HG02981 (cell line): ENCODE measurements around the gene PSPH.

Source experiments
- ATAC-seq: cut with Tn5 transposase; IDR thresholded peaks from one replicate; pipeline ENCODE4 v1.9.1; 2021; ENCODE audit warnings: mild to moderate bottlenecking, moderate library complexity; ENCODE audit not compliant: unreplicated experiment

PSPH gene

DNA sequence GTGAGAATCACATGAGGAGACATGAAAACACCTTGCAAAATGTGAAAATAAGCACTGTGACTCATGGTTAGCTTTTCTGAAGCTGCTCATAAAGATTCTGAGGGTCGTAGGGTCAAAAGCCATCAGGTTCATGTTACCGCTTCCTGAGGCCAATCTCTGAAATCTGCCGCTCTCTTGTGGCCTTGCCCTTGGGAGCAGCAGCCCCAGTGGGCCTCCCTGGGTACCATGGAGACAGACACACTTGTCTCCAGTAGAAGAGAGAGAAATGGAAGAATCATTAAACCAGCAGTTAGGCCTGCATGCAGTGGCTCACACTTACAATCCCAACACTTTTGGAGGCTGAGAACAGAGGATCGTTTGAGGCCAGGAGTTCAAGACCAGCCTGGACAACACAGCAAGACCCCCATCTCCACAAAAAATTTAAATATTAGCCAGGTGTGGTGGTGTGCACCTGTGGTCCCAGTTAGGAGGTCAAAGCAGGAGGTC is 44.0 kb downstream of the PSPH start:
- no peak for ATAC-seq

DNA sequence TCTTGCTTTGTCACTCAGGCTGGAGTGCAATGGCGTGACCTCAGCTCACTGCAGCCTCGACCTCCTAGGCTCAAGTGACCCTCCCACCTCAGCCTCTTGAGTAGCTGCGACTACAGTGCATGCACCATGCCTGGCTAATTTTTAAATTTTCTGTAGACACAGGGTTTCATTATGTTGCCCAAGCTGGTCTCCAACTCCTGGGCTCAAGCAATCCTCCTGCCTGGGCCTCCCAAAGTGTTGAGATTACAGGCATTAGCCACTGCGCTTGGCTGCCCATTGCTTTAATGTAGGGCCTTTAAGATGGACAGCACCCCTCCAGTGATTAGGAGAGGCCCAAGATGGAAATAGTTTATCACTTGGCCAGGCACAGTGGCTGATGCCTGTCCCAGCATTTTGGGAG is 47.5 kb downstream of the PSPH start:
- ATAC-seq, result no peak

- ATAC-seq, result no peak
Measured at GRCh38 chr7:55996856-55997500, 54.3 kb downstream of the PSPH start.

DNA sequence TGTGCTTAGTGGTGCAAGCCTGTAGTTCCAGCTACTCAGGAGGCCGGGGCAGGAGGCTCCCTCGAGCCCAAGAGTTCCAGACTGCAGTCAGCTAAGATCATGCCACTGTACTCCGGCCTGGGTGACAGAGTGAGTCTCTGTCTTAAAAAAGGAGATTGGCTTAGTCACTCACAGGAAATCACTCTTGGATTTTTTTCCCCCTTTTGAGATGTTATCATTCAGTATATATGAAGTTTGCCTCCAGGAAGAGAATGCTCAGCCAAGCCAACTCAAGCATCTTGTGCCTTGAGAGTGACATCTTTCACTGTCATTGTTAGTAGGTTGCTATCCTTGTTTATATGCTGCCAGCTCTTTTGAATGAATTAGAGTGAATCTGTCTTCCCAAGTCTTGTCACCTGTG is 58.9 kb downstream of the PSPH start:
- ATAC-seq, result no peak

DNA sequence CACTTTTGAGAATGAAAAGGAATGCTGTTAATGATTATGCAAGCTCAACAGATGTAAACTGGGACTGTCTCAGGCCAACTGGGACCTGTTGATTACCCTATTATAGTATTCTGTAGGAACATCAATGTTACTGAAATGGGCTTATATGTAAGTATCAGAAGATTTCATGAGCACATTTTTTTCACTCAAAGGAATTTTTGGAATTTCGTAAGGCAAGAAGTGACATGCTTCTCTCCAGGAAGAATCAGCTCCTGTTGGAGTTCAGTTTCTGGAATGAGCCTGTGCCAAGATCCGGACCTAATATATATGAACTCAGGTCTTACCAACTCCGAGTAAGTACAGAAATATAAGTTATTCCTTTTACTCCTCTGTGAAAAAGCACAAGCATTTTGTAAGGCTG is 67.7 kb downstream of the PSPH start:
- ATAC-seq, result no peak

- ATAC-seq, result no peak
Measured at GRCh38 chr7:55980266-55980665, 71.0 kb downstream of the PSPH start.

DNA sequence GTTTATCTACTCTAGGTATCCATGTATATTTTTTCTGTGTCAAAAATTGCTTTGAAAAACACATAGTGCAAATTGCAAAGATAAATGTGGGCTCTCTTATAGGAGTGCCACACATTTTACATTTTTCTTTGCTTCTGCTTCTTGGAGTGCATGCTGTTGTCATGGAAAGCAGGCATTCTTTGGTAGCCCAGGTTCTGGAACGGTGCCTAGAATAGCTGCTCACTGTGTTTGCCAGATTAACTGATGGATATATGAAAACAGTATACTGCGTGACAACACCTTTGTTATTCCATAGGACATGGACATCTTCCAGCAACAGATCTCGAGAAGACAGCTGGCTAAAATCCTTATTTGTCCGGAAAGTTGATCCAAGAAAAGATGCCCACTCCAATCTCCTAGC is 73.4 kb downstream of the PSPH start:
- ATAC-seq, result no peak

- ATAC-seq, result no peak
Measured at GRCh38 chr7:55975988-55976633, 75.1 kb downstream of the PSPH start.

GRCh38 chr7:55973747-55974250 is 77.4 kb downstream of the PSPH start:
- no peak for ATAC-seq

- ATAC-seq, result no peak
Measured at GRCh38 chr7:55970978-55971377, 80.3 kb downstream of the PSPH start.

- ATAC-seq, result no peak
Measured at GRCh38 chr7:55970561-55970960, 80.7 kb downstream of the PSPH start.

DNA sequence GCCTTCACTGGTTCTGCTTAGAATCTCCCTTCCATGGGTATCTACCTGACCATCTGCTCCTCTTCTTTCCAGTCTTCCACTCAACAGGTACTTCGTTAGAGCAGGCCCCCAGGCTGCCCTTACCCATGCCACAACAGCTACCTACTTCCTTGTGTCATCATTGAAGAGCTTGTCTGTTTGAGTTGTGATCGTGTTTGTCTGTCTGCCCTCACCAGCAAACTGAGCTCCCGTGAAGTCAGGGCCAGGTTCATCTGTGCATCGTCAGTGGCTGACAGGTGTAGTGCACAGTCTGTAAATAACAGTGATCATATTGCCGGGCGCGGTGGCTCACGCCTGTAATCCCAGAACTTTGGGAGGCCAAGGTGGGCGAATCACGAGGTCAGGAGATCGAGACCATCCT is 81.9 kb downstream of the PSPH start:
- no peak for ATAC-seq

DNA sequence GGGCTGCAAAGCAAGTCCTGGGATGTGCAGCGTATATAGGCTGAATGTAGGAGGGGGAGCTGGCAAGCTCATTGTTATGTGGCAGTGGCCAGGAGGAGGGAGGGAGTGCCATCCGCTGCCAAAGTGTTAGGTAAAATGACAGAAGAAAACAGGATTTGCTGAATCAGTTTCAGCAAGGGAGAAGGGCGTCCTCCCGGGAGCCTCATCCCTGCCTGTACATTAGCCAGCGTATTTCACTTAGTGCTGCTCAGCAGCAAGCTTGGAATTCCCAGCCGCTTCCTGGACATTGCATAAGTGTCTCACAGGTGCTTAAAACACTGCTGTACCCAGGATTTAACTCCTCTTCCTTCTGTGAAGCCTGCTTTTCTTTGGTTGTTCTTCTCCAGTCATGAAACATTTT is 84.4 kb downstream of the PSPH start:
- ATAC-seq, result no peak

DNA sequence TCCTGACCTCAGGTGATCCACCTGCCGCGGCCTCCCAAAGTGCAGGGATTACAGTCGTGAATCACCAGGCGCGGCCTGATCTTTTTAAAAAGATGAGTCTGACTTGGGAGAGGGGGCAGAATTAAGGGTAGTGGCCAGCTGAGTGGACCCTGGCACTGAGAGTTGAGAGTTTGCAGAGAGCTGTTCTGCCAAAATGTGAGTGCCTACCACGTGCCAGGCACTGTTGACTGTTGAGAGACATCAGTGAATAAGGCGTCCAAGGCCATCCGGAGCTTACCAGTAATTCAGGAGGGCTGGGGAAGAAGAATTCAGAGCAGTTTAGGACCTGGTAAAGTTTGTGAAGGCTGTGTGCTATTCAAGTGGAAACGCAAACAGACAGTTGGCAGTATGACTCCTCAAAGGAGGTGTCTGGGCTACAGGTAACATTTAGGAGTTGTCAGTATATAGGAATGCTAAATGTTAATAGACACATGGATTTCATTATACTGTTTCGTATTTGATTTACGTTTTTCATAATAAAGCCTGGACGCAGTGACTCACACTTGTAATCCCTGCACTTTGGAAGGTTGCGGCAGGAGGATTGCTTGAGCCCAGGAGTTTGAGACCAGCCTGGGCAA is 85.3 kb downstream of the PSPH start:
- ATAC-seq, result no peak

GRCh38 chr7:55965100-55965470 is 86.2 kb downstream of the PSPH start:
- no peak for ATAC-seq

DNA sequence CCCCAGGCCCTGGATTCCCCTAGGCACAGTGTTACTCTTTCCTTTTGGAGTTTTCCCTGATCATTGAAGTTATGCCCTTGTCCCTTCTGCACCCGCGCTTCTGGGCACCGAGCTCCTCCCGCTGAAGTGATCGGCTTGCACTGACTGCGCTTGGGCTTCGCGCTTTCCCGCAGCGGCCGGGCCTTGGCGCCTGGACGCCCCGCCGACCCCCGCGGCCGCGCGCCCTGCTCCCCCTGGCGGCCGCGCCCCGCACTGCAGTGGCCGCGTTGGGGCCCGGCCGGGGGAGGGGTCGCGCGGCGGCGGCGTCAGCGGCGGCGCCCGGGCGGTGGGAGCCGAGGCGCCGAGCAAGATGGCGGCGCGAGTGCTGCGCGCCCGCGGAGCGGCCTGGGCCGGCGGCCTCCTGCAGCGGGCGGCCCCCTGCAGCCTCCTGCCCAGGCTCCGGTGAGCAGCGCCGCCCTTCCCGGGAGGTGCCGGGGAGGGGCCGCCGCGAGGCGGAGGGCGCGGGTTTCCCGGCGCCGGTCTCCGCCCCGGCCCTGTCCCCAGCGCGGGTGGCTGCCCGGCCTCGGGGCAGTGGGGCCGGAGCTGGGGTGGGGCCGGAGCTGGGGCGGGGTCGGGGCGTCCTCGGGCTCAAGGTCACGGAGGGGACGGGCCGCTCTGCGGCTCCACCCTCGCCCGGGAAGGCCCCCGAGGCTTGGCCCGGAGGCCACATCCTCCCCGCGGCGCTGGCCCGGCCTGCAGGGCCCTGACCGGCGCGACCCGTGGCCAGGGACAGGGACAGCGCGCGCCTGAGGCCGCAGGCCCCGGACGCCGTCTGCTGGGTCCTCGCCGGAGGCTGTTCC is 86.8 kb downstream of the PSPH start, which contains the start of gene NIPSNAP2:
Gene NIPSNAP2 (plus strand): TSS at position 325 of the 839 bp plus-strand sequence. CDS start 25 bp downstream, at position 350.
- ATAC-seq, result peak; percentile 87

GRCh38 chr7:55963584-55964168 is 87.6 kb downstream of the PSPH start:
- no peak for ATAC-seq

- no peak for ATAC-seq
Measured at GRCh38 chr7:55962014-55962413, 89.2 kb downstream of the PSPH start.
